ES-I3 (cell line): ENCODE measurements around the gene GRID1.
"Not testable (repeated sequence)": the region's sequence is repeated elsewhere in the genome, so short reads cannot be mapped to it uniquely, and the experiment has no call there.

Source experiments
- H3K36me3 ChIP-seq: 2 replicates; pipeline ENCODE4 v1.6.1; 2013; ENCODE audit warnings: mild to moderate bottlenecking, low read length, control low read depth, moderate library complexity; ENCODE audit not compliant: insufficient read depth
- H3K4me1 ChIP-seq: 2 replicates; pipeline ENCODE4 v1.6.1; 2013; ENCODE audit warnings: mild to moderate bottlenecking, control low read depth, low read length; ENCODE audit not compliant: insufficient read depth
- H3K9ac ChIP-seq: 2 replicates; pipeline ENCODE4 v1.6.1; 2013; ENCODE audit warnings: low read depth, mild to moderate bottlenecking, low read length, moderate library complexity
- H3K9me3 ChIP-seq: 2 replicates; pipeline ENCODE4 v1.6.1; 2013; ENCODE audit warnings: mild to moderate bottlenecking, low read length, moderate library complexity; ENCODE audit not compliant: control insufficient read depth, insufficient read depth

GRID1 gene

GRCh38 chr10:86084585-86084984, 282.0 kb downstream of the GRID1 start:
- H3K36me3 ChIP-seq: no peaks in the 10 kb centered on the region
- H3K9me3 ChIP-seq: no peaks in the 10 kb centered on the region

GRCh38 chr10:86083664-86084175, 282.9 kb downstream of the GRID1 start:
- H3K4me1 ChIP-seq: peaks cover 10% of the 10 kb centered on the region

More at GRCh38 chr10:86084585-86084984, 282.0 kb downstream of the GRID1 start:
- Histone ChIP-seq H3K4me1 (peaks cover 3% of the 10 kb centered on the region), H3K9ac (no peak overlapping the region)

GRCh38 chr10:86083206-86083605, 283.4 kb downstream of the GRID1 start:
- Histone ChIP-seq H3K9me3 (no peaks in the 10 kb centered on the region), H3K36me3 (no peaks in the 10 kb centered on the region), H3K4me1 (peaks cover 15% of the 10 kb centered on the region), H3K9ac (no peak overlapping the region)

More at GRCh38 chr10:86083664-86084175, 282.9 kb downstream of the GRID1 start:
- Histone ChIP-seq H3K9ac (no peak overlapping the region), H3K9me3 (no peaks in the 10 kb centered on the region), H3K36me3 (no peaks in the 10 kb centered on the region)

- Histone ChIP-seq H3K36me3 (no peaks in the 10 kb centered on the region), H3K9ac (no peak overlapping the region), H3K9me3 (no peaks in the 10 kb centered on the region), H3K4me1 (peaks cover 16% of the 10 kb centered on the region)
Observed at GRCh38 chr10:86082556-86082955, 284.0 kb downstream of the GRID1 start.

- H3K9ac ChIP-seq: no peak overlapping the region
- no peaks in the 10 kb centered on the region for H3K9me3 ChIP-seq
- H3K4me1 ChIP-seq: peaks cover 16% of the 10 kb centered on the region
- no peaks in the 10 kb centered on the region for H3K36me3 ChIP-seq
Observed at GRCh38 chr10:86079088-86079487, 287.5 kb downstream of the GRID1 start.

- H3K9ac ChIP-seq: 0 out of 2 replicates have a peak overlapping the region, but pooled peaks have one; percentile 4
- no peaks in the 10 kb centered on the region for H3K9me3 ChIP-seq
- H3K36me3 ChIP-seq: no peaks in the 10 kb centered on the region
- H3K4me1 ChIP-seq: peaks cover 16% of the 10 kb centered on the region
Observed at GRCh38 chr10:86078639-86079035, 288.0 kb downstream of the GRID1 start.

GRCh38 chr10:86077871-86078638, 288.5 kb downstream of the GRID1 start:
- Histone ChIP-seq H3K9me3 (no peaks in the 10 kb centered on the region), H3K36me3 (no peaks in the 10 kb centered on the region), H3K4me1 (peaks cover 16% of the 10 kb centered on the region), H3K9ac (no peak overlapping the region)

- Histone ChIP-seq H3K9ac (no peak overlapping the region), H3K36me3 (no peaks in the 10 kb centered on the region), H3K9me3 (no peaks in the 10 kb centered on the region), H3K4me1 (peaks cover 16% of the 10 kb centered on the region)
Observed at GRCh38 chr10:86077271-86077670, 289.3 kb downstream of the GRID1 start.

- H3K4me1 ChIP-seq: peaks cover 16% of the 10 kb centered on the region
- not testable (repeated sequence) for H3K9me3 ChIP-seq, H3K36me3 ChIP-seq, H3K9ac ChIP-seq
Observed at GRCh38 chr10:86076497-86076896, 290.1 kb downstream of the GRID1 start.

- no peaks in the 10 kb centered on the region for H3K36me3 ChIP-seq
- H3K9me3 ChIP-seq: no peaks in the 10 kb centered on the region
- peaks cover 16% of the 10 kb centered on the region for H3K4me1 ChIP-seq
- H3K9ac ChIP-seq: no peak overlapping the region
Observed at GRCh38 chr10:86075512-86075911, 291.1 kb downstream of the GRID1 start.

- Histone ChIP-seq H3K9me3 (no peaks in the 10 kb centered on the region), H3K4me1 (peaks cover 10% of the 10 kb centered on the region; the same call in 1 of the 2 replicates), H3K9ac (no peak overlapping the region), H3K36me3 (no peaks in the 10 kb centered on the region)
Observed at GRCh38 chr10:86074294-86074693, 292.3 kb downstream of the GRID1 start.

GRCh38 chr10:86073199-86073977, 293.2 kb downstream of the GRID1 start:
- H3K9me3 ChIP-seq: no peaks in the 10 kb centered on the region
- H3K9ac ChIP-seq: no peak overlapping the region
- H3K36me3 ChIP-seq: no peaks in the 10 kb centered on the region
- H3K4me1 ChIP-seq: peaks cover 3% of the 10 kb centered on the region; the same call in 1 of the 2 replicates

- Histone ChIP-seq H3K4me1 (no peaks in the 10 kb centered on the region), H3K9ac (no peak overlapping the region)
Observed at GRCh38 chr10:86072413-86072812, 294.2 kb downstream of the GRID1 start.

GRCh38 chr10:86071758-86072157, 294.8 kb downstream of the GRID1 start:
- no peaks in the 10 kb centered on the region for H3K36me3 ChIP-seq
- H3K4me1 ChIP-seq: no peaks in the 10 kb centered on the region
- H3K9me3 ChIP-seq: no peaks in the 10 kb centered on the region
- no peak overlapping the region for H3K9ac ChIP-seq

More at GRCh38 chr10:86072413-86072812, 294.2 kb downstream of the GRID1 start:
- no peaks in the 10 kb centered on the region for H3K36me3 ChIP-seq
- no peaks in the 10 kb centered on the region for H3K9me3 ChIP-seq
